ENCODE data around the gene GRID2.

DNA sequence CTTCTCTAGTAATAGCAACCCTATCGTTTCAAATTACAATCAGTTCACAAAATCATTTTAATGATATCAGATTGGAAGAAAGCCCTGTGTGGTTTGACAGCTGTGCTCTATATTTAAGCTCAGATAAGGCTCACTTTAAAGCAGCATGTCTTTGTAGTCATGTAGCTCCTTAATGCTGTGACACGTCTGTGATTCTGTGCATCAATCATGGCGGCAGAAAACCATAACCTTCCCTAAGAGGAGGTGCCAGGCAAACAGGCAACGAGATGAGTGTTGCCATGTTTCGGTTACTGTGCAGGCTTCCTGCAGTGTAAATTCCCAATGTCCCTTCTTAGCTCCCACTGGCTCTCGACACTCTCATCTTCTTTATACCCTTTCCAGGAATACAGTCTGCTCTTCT lies 212.7 kb downstream of the GRID2 start:
- no peak for TF ChIP-seq EZH2 (IDR thresholded peaks at IDR 0.05; ENCODE audit: low read length, unreplicated experiment)
- no peak for TF ChIP-seq CTCF (conservative IDR thresholded peaks at IDR 0.05; ENCODE audit: low read depth, low read length)
- TF ChIP-seq EZH2phosphoT487 (IDR thresholded peaks at IDR 0.05; ENCODE audit: borderline replicate concordance, low read length) = no peak
